DND-41 (cell line): Measurements from ENCODE around the gene PXMP4.

Source experiments
- EZH2 ChIP-seq: IDR thresholded peaks from 3 replicates; pipeline ENCODE4 v1.6.1; 2012; ENCODE audit warnings: borderline replicate concordance, low read depth, mild to moderate bottlenecking, moderate library complexity, low read length, inconsistent platforms; ENCODE audit not compliant: severe bottlenecking
- TF ChIP-seq, protein P1 (sequence below): IDR thresholded peaks from 2 replicates; pipeline ENCODE4 v1.5.1; 2012; ENCODE audit warnings: borderline replicate concordance, low read length, moderate library complexity, mild to moderate bottlenecking; ENCODE audit not compliant: poor library complexity, severe bottlenecking; ENCODE audit errors: extremely low read depth

DNA sequence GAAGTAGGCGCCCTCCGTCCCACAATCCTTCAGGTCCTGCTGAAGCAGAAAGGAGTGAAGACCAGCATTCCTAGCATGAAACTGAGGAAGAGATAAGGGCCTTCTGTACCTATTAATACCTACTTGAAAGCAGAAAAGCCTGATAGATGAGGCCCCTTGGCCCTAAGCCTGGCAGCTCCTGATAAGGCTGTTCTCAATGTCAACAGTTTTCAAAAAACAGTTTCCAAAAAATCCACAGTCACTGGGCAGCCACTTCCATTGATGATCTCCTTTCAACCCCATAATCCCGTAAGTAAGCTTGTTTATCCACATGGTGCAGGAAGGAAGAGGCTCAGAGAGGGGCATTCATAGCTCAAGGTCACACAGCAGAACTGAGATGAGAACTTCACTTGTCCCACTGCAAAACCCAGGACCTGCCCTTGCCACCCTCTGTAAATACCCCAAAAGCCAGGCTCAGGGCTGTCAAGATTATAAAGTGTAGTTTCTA is 31.1 kb downstream of the PXMP4 start:
- no peak for TF ChIP-seq EZH2
- TF ChIP-seq, protein P1, sequence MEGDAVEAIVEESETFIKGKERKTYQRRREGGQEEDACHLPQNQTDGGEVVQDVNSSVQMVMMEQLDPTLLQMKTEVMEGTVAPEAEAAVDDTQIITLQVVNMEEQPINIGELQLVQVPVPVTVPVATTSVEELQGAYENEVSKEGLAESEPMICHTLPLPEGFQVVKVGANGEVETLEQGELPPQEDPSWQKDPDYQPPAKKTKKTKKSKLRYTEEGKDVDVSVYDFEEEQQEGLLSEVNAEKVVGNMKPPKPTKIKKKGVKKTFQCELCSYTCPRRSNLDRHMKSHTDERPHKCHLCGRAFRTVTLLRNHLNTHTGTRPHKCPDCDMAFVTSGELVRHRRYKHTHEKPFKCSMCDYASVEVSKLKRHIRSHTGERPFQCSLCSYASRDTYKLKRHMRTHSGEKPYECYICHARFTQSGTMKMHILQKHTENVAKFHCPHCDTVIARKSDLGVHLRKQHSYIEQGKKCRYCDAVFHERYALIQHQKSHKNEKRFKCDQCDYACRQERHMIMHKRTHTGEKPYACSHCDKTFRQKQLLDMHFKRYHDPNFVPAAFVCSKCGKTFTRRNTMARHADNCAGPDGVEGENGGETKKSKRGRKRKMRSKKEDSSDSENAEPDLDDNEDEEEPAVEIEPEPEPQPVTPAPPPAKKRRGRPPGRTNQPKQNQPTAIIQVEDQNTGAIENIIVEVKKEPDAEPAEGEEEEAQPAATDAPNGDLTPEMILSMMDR = no peak
